NCI-H187 (cell line): Measurements from ENCODE around the gene DAGLA.

ENCODE experiments used
- DNase-seq, 2 experiments: peaks; one replicate each; lab custom pipeline; 2025; lab: John Stamatoyannopoulos, UW

Gene DAGLA

GRCh38 chr11:61747192-61747966 lies 67.2 kb downstream of the DAGLA start:
- DNase-seq: peak in 1 of 2 experiments; percentile 6

- no peak for DNase-seq
These were observed 67.7 kb downstream of the DAGLA start for GRCh38 chr11:61747967-61748285.

- DNase-seq: no peak
These were observed 69.5 kb downstream of the DAGLA start for GRCh38 chr11:61749591-61750217.

GRCh38 chr11:61750631-61751273 lies 70.6 kb downstream of the DAGLA start:
- DNase-seq: no peak

- no peak for DNase-seq
These were observed 71.2 kb downstream of the DAGLA start for GRCh38 chr11:61751384-61751783.

- no peak for DNase-seq
These were observed 72.1 kb downstream of the DAGLA start, which contains the start of gene MYRF for GRCh38 chr11:61752117-61752924. Gene MYRF (plus strand): TSS chr11:61752636. CDS start chr11:61752745, 109 bp downstream.

GRCh38 chr11:61752925-61753521 lies 72.8 kb downstream of the DAGLA start:
- no peak for DNase-seq

- no peak for DNase-seq
These were observed 73.5 kb downstream of the DAGLA start for GRCh38 chr11:61753672-61754071.

- no peak for DNase-seq
These were observed 74.6 kb downstream of the DAGLA start for GRCh38 chr11:61754534-61755482.

- DNase-seq: no peak
These were observed 75.9 kb downstream of the DAGLA start for GRCh38 chr11:61756147-61756451.

- DNase-seq: no peak
These were observed 76.4 kb downstream of the DAGLA start for GRCh38 chr11:61756452-61757212.

GRCh38 chr11:61757213-61757862 lies 77.1 kb downstream of the DAGLA start:
- DNase-seq: no peak

- DNase-seq: no peak
These were observed 80.8 kb downstream of the DAGLA start for GRCh38 chr11:61760946-61761345.

- DNase-seq: no peak
These were observed 81.4 kb downstream of the DAGLA start for GRCh38 chr11:61761440-61762222.

GRCh38 chr11:61762223-61762615 lies 82.0 kb downstream of the DAGLA start:
- no peak for DNase-seq

GRCh38 chr11:61762798-61763197 lies 82.6 kb downstream of the DAGLA start:
- no peak for DNase-seq

- DNase-seq: no peak
These were observed 83.9 kb downstream of the DAGLA start for GRCh38 chr11:61763930-61764605.

GRCh38 chr11:61764606-61765260 lies 84.5 kb downstream of the DAGLA start:
- no peak for DNase-seq
